Ecto neural progenitor cell (in vitro differentiated cells): ENCODE results near the gene CEMP1.

Experiments used
- DNase-seq: peaks from one replicate; pipeline ENCODE4 v3.0.0-alpha.2; 2018; ENCODE audit warnings: low spot score

Gene CEMP1

DNA sequence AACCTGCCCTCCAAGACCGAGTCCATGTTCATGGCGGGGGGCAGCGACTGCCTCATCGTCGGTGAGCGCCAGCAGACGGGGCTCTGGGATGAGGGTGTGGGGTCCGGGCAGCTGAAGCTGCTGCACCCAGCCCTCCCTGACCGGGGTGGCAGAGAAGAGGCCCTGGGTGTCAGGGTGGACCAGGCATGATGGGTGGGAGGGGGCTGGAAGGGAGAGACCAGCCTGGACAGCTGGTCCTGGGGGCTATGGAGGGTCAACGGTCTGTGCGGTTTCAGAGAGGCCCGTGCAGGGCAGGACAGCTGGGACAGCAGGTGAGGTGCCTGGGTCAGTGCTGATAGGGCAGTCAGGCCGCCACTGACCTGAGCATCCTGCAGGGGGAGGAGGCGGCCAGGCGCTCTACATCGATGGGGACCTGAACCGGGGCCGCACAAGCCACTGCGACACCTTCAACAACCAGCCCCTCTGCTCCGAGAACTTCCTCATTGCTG, 30.7 kb downstream of the CEMP1 start:
- DNase-seq: no peak

DNA sequence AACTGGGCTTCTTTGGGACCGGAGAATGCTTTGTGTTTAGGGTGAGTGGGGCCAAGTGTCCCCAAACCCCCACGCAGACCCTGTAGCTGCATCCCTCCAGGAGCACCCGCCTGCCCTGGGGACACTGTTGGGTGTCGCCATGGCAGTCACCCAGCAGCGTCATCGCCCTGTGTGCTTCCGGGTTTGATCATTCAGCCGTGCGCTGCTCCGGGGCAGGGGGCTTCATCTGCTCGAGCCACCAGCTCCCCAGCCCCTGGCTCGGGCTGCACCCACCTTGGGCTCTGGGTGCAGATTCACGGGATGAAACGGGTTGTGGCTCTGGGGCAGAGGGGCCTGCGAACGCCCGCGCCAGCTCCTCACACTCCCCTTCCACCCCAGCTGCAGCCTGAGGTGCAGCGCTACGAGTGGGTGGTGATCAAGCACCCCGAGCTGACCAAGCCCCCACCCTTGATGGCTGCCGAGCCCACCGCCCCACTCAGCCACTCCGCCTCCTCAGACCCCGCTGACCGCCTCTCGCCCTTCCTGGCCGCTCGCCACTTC, 31.2 kb downstream of the CEMP1 start:
- no peak for DNase-seq

- no peak for DNase-seq
Observed at GRCh38 chr16:2499454-2499853, 31.8 kb downstream of the CEMP1 start.

- no peak for DNase-seq
Observed at GRCh38 chr16:2498531-2499253, 32.5 kb downstream of the CEMP1 start.

DNA sequence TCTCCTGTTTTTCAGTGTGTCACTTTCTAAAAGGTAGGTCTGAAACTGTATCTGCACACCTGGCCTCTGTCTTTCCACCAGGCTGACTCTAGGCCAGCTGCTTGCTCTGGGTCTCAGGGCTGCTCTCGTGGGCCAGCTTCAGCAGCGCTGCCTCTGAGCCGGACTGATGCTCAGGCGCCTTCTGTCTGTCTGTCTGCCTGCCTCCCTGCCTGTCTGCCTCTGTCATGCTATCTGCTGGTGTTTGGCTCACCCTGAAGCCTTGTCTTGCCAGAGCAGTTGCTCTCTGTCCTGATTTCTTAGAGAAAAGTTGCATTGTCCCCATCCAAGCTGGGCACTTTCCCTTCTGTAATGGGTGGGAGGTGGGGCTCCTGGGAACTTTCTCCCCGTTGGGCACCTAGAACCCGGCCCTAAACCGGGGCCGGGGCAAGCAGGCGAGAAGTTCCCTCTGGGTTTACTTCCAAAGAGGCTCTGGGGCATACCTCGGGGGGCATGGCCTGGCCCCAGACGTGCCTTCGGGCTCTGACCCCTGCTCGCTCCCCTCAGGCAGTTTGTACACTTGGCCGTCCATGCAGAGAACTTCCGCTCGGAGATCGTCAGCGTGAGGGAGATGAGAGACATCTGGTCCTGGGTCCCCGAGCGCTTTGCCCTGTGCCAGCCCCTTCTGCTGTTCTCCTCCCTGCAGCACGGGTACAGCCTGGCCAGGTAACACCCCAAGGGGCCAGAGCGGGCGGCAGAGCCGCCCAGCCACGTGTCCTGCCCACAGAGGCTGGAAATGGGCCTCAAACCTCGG, 33.3 kb downstream of the CEMP1 start:
- DNase-seq: no peak

- no peak for DNase-seq
Observed at GRCh38 chr16:2497116-2497630, 34.0 kb downstream of the CEMP1 start.

GRCh38 chr16:2496223-2497115, 34.7 kb downstream of the CEMP1 start:
- DNase-seq: no peak

GRCh38 chr16:2495041-2495440, 36.2 kb downstream of the CEMP1 start:
- no peak for DNase-seq

- no peak for DNase-seq
Observed at GRCh38 chr16:2494616-2495015, 36.6 kb downstream of the CEMP1 start.

DNA sequence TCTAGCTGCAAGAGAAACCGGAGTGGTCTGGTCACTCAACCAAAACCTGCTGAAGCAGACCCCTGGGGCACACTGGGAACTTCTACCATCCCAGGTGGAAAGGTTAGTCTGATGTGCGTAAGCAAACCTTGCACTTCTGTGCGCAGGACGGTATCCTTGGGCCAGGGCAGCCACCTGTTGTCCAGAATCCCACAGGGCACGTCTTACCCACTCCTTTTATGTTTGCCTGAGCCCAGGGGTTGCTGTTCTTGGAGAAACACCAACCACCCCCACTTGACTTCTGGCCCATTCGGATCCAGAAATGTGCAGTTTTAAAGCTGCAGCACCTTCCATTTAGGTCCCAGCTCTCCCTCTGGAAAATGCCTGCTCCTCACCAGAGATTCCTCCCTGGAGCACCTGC, 37.6 kb downstream of the CEMP1 start:
- DNase-seq: no peak

DNA sequence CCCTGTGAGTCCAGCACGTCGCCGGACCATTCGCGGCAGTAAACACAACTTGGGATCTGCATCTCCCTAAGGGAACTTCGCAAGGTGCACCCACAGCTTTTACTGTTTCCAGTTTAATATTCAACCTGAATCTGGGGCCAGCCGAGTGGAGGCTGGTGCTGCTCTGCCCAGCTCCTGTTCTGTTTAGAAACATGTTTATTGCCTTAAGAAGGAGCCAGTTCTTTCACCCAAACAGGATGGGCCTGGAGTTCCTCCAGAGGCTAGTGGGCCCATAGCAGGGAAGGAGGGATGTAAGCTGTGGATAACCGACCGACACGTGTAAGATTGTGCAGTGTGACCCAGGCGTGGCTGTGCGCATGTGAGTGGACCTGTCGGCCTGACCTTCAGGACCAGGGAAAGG, 38.9 kb downstream of the CEMP1 start:
- no peak for DNase-seq

- no peak for DNase-seq
Observed at GRCh38 chr16:2490190-2491105, 40.8 kb downstream of the CEMP1 start.

GRCh38 chr16:2489581-2489980, 41.6 kb downstream of the CEMP1 start:
- no peak for DNase-seq

GRCh38 chr16:2487903-2488531, 43.2 kb downstream of the CEMP1 start:
- no peak for DNase-seq

DNA sequence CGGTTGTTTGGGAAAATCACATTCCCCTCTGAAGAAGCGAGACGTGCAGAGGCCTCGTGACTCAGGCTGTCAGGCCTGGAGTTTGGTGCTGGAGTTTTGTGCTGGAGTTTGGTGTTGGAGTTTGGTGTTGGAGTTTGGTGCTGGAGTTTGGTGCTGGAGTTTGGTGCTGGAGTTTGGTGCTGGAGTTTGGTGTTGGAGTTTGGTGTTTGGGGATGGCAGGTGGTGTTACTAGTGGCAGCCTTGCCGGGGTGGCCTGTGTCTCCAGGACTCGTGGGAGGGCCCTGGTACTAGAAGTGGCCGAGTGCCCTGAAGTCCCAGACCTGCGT, 43.7 kb downstream of the CEMP1 start:
- no peak for DNase-seq

- DNase-seq: no peak
Observed at GRCh38 chr16:2486645-2487516, 44.3 kb downstream of the CEMP1 start.

- no peak for DNase-seq
Observed at GRCh38 chr16:2485811-2486507, 45.2 kb downstream of the CEMP1 start.

- DNase-seq: no peak
Observed at GRCh38 chr16:2484898-2485508, 46.2 kb downstream of the CEMP1 start.
